Stimulated activated naive CD8-positive, alpha-beta T cell treated with anti-CD3 and anti-CD28 coated beads, Interleukin-15, Interleukin-2, amounts not matched to agents 100 ng/mL and 50 ng/mL, for 24 hours (primary cell): Measurements from ENCODE around the gene MOB2.

Experiments used
- H3K27ac Mint-ChIP-seq: one replicate; pipeline ENCODE4 v1.8.0; 2021; ENCODE audit warnings: mild to moderate bottlenecking, mixed read lengths
- H3K27me3 Mint-ChIP-seq: one replicate; pipeline ENCODE4 v1.8.0; 2021; ENCODE audit warnings: mixed read lengths
- H3K36me3 Mint-ChIP-seq: one replicate; pipeline ENCODE4 v1.8.0; 2021; ENCODE audit warnings: low read depth, mixed read lengths
- H3K4me1 Mint-ChIP-seq: one replicate; pipeline ENCODE4 v1.8.0; 2021; ENCODE audit warnings: low read depth, mixed read lengths
- H3K4me3 Mint-ChIP-seq: one replicate; pipeline ENCODE4 v1.8.0; 2021; ENCODE audit warnings: mild to moderate bottlenecking, mixed read lengths
- H3K9me3 Mint-ChIP-seq: one replicate; pipeline ENCODE4 v1.8.0; 2021; ENCODE audit warnings: mixed read lengths

MOB2 gene

DNA sequence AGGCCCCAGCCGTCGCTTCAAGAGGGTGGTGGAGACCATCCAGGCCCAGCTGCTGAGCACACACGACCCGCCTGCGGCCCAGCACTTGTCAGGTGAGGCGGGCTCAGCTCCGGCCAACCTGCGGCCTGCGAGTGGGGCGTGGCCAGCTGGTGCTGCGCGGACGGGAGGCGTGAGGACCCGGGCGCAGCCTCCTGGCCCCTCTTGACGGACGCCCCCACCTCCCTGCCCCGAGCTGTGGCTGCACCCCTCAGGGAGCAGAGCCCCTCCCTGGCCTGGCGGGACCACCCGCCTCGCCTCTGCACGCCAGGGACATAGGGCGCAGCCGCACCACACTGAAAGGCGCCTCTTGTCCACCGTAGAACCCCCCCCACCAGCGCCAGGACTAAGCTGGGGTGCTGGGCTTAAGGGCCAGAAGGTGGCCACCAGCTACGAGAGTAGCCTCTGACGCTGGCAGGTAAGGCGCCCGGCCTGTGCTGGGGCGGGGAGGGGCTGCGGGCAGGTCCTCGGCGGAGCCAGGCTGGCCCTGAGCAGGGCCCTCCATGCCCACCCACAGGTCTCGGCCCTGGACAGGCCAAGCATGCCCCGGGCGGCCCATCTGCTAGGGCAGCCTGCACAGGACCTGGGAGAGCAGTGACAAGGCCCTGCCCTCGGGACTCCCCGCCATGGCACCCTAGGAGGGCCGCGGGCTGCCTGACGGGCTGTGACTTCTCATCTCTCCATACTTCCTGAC lies 29.8 kb downstream of the MOB2 start:
- Mint-ChIP-seq H3K27ac (no peak overlapping the region), H3K36me3 (no peaks in the 10 kb centered on the region), H3K27me3 (no peaks in the 10 kb centered on the region), H3K4me1 (no peaks in the 10 kb centered on the region), H3K9me3 (no peaks in the 10 kb centered on the region), H3K4me3 (no peak overlapping the region)

DNA sequence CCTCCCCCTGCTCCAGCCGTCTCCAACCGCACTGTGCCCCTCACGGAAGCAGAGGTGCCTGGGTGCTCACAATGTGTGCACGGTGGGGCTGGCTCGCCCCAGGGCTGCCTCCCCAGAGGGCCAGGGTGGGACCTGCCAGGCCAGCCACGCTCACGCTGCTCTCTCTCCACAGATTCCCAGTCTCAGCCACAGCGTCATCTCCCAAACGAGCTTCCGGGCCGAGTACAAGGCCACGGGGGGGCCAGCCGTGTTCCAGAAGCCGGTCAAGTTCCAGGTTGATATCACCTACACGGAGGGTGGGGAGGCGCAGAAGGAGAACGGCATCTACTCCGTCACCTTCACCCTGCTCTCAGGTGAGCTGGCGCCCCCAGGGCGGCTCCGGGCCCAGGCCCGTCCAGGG lies 30.4 kb downstream of the MOB2 start:
- H3K27ac Mint-ChIP-seq, result no peak overlapping the region
- H3K36me3 Mint-ChIP-seq, result no peaks in the 10 kb centered on the region
- no peaks in the 10 kb centered on the region for H3K4me1 Mint-ChIP-seq
- no peaks in the 10 kb centered on the region for H3K27me3 Mint-ChIP-seq
- H3K9me3 Mint-ChIP-seq, result no peaks in the 10 kb centered on the region
- no peak overlapping the region for H3K4me3 Mint-ChIP-seq

DNA sequence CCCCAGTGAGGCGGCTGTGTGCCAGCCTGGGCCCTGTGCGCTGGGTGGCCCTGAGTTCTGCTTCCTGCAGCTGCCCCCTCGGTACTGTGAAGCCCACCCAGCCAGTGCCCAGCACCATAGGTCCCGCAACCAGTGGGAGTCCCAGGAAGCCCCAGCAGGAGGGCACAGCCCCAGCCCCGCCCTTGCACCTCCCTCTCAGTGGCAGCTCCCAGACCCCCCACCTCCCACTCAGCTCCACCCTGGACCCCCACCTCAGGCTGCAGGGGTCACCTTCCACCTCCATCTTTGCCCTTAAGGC lies 30.9 kb downstream of the MOB2 start:
- no peaks in the 10 kb centered on the region for H3K9me3 Mint-ChIP-seq
- H3K4me3 Mint-ChIP-seq, result no peak overlapping the region
- H3K4me1 Mint-ChIP-seq, result no peaks in the 10 kb centered on the region
- no peaks in the 10 kb centered on the region for H3K36me3 Mint-ChIP-seq
- no peak overlapping the region for H3K27ac Mint-ChIP-seq
- H3K27me3 Mint-ChIP-seq, result no peaks in the 10 kb centered on the region

DNA sequence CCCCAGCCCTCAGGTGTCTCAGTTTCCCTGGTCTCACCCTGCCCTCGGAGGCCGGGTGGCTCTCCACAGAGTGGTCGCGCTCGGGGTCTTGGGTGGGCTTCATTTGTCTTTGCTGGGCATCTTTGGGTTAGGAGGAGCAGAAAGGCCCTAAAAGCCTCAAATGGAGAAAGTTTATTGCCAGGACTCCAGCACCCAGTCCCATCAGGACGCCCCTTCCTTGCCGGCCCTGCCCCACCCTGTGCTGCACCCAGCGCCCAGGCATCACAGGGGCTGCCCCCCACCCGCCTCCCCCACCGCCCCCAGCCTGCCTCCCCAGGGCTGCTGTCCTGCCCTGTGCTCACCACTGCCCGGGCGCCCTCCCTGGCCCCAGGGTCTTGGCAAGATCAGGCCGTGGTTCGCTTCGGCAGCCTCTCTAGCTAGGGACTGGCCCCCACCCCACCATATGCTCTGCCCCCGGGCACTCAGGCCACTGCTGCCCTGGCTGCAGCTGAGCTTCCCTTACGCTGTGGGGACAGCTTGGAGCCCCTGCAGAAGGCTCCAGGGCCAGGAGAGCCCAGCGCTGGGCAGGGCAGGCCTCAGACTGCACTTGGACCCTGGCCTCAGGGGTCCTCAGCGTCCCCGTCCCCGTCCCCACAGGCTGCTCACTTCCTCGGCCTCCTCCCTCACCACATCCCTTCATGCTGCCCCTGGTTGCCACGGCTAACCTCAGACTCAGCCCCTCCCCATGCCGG lies 31.4 kb downstream of the MOB2 start:
- H3K4me1 Mint-ChIP-seq, result no peaks in the 10 kb centered on the region
- H3K9me3 Mint-ChIP-seq, result no peaks in the 10 kb centered on the region
- H3K4me3 Mint-ChIP-seq, result no peak overlapping the region
- no peak overlapping the region for H3K27ac Mint-ChIP-seq
- no peaks in the 10 kb centered on the region for H3K27me3 Mint-ChIP-seq
- no peaks in the 10 kb centered on the region for H3K36me3 Mint-ChIP-seq

DNA sequence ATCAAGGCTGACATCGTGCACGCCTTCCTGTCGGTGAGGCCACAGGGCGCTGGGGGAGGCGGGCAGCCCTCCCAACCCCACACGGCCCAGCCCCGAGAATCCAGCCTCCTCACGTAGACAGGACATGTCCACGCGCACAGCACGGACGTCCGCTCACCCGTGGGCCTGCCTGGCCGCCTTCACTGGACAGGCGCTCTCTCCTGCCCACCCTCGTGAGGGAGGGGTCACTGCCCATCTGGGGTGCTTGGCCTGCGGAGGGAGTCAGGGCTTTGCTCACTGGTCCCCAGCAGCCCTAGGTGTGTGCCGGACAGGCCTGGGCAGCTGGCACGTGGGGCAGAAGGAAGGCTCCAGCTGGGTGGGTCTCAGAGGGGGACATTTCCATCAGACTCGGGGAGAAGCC lies 32.0 kb downstream of the MOB2 start:
- no peak overlapping the region for H3K27ac Mint-ChIP-seq
- H3K36me3 Mint-ChIP-seq, result no peaks in the 10 kb centered on the region
- no peaks in the 10 kb centered on the region for H3K9me3 Mint-ChIP-seq
- no peaks in the 10 kb centered on the region for H3K27me3 Mint-ChIP-seq
- H3K4me3 Mint-ChIP-seq, result no peak overlapping the region
- no peaks in the 10 kb centered on the region for H3K4me1 Mint-ChIP-seq

DNA sequence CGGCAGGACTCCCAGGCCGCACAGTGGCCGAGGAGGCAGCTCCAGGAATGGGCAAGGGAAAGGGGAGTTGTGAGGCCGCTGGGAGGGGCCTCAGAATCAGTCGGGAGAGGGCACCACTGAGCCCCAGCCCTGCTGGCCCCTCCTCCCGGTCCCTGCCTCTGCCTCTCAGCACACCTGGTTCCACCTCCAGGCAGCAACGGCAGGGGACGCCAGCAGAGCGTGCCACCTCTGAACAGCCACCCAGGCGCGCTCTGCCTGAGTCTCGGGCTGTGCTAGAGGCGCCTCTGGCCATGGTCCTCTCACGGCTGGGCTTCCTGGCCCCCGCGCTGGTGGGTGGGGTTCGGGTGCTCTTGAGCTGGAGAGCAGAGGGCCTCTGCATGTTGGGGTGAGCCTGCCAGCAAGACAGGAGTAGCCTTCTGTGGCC lies 33.0 kb downstream of the MOB2 start:
- no peak overlapping the region for H3K4me3 Mint-ChIP-seq
- no peaks in the 10 kb centered on the region for H3K4me1 Mint-ChIP-seq
- no peaks in the 10 kb centered on the region for H3K9me3 Mint-ChIP-seq
- H3K36me3 Mint-ChIP-seq, result no peaks in the 10 kb centered on the region
- no peaks in the 10 kb centered on the region for H3K27me3 Mint-ChIP-seq
- H3K27ac Mint-ChIP-seq, result no peak overlapping the region

DNA sequence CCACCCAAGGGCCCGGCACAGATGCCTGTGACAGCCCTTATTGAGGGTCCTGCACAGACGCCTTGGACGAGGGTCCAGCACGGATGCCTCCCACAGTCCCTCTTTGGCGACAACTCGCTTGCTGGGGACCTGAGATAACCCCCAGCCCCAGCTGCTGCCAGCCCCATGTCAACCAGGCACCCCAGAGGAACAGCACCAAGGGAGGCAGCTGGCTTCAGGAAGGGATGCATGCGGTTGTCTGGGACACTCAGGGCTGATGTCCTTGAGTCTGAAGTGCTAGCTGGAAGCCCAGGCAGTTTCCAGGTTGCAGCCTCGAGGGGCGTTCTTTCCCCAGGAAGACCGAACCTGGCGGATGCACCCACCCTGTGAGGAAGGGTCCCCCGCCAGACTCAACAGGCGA lies 33.8 kb downstream of the MOB2 start:
- no peak overlapping the region for H3K27ac Mint-ChIP-seq
- no peak overlapping the region for H3K4me3 Mint-ChIP-seq
- H3K9me3 Mint-ChIP-seq, result no peaks in the 10 kb centered on the region
- H3K36me3 Mint-ChIP-seq, result no peaks in the 10 kb centered on the region
- no peaks in the 10 kb centered on the region for H3K4me1 Mint-ChIP-seq
- no peaks in the 10 kb centered on the region for H3K27me3 Mint-ChIP-seq

DNA sequence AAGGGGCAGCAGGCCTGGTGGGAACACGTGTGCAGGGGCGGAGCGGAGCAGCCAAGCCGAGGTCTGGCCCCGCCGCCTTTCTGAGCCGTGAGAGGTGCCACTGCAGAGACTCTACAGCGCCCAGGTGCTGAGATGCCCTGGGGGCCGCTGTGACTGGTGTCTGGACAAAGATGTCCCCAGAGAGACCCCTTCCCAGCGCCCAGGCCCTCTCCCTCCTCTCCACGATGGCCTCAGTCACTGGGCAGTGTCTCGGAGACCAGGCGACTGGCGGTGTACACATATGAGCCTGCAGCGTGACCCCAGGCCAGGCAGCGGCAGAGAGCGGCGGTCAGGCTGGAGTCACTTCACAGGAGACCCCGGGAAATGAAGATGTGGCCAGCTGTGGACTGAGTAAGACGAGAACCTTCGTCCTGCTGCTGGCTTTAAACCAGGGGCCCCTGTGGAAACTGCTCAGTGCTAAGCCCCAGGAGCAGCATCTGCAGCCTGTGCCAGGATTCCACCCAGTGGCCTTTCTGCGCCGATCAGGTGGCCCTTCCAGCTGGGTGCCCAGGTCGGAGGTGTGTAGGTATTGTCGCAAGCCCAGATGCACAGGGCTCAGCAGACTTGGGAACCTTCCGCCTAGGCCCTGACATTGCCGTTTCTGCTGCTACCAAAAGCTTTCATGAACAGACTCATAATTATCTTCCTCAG lies 34.7 kb downstream of the MOB2 start:
- Mint-ChIP-seq H3K36me3 (no peaks in the 10 kb centered on the region), H3K4me3 (no peak overlapping the region), H3K27ac (no peak overlapping the region), H3K9me3 (no peaks in the 10 kb centered on the region), H3K27me3 (no peaks in the 10 kb centered on the region), H3K4me1 (no peaks in the 10 kb centered on the region)

DNA sequence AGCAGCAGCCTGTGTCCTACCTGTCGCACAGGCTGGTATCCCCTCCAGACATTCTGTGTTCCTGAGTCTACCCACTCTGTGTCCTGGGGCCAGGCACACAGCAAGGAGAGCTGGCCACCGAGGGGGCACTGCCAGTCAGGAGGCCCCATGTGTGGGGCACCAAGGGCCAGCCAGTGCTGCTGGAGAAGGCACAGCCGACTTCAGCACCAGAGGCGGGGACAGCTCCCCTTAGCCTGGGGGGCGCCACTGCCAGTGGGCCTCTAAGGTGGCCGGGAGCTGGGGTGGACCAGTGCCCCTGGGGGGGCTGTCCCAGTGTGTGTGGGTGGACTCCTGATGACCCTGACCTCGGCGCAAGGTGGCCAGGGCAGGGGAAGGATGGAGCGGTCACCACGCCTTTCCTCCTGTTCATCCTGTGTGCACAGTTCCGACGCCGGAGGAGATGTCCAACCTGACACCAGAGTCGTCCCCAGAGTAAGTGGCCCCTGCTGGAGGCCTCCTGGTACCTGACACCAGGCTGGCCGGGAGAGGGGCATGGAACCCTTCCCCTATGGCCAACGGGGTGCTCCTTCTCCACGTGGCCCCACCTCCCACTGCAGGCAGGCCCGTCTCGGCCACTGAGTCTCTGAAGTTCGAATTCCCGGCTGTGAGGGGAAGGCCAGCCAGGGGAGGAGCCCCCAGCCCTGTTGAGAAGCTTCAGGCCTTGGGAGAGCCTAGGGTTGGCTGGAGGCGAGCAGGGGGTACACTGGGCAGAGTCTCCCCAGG lies 35.4 kb downstream of the MOB2 start:
- Mint-ChIP-seq H3K4me1 (no peaks in the 10 kb centered on the region), H3K9me3 (no peaks in the 10 kb centered on the region), H3K27ac (no peak overlapping the region), H3K27me3 (no peaks in the 10 kb centered on the region), H3K4me3 (no peak overlapping the region), H3K36me3 (no peaks in the 10 kb centered on the region)

DNA sequence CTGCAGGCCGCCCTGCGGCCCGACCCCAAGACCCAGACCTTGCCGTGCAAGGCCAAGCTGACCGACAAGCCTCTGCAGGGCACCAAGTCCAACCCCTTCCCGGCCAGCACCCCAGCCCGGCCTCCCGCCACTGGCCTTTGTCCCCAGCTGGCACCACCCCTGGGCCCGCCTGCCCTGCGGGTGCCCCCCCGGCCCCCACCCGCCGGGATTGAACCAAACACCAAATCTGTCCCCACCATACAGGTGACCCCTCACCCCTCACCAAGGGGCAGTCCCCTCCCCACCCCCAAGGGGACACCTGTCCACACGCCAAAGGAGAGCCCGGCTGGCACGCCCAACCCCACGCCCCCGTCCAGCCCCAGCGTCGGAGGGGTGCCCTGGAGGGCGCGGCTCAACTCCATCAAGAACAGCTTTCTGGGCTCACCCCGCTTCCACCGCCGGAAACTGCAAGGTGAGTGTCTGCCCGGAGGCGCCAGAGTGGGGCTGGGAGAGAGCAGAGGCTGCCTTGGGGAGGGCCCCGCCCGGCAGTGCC lies 36.2 kb downstream of the MOB2 start:
- Mint-ChIP-seq H3K9me3 (no peaks in the 10 kb centered on the region), H3K27me3 (no peaks in the 10 kb centered on the region), H3K4me3 (no peak overlapping the region), H3K36me3 (no peaks in the 10 kb centered on the region), H3K27ac (no peak overlapping the region), H3K4me1 (no peaks in the 10 kb centered on the region)

DNA sequence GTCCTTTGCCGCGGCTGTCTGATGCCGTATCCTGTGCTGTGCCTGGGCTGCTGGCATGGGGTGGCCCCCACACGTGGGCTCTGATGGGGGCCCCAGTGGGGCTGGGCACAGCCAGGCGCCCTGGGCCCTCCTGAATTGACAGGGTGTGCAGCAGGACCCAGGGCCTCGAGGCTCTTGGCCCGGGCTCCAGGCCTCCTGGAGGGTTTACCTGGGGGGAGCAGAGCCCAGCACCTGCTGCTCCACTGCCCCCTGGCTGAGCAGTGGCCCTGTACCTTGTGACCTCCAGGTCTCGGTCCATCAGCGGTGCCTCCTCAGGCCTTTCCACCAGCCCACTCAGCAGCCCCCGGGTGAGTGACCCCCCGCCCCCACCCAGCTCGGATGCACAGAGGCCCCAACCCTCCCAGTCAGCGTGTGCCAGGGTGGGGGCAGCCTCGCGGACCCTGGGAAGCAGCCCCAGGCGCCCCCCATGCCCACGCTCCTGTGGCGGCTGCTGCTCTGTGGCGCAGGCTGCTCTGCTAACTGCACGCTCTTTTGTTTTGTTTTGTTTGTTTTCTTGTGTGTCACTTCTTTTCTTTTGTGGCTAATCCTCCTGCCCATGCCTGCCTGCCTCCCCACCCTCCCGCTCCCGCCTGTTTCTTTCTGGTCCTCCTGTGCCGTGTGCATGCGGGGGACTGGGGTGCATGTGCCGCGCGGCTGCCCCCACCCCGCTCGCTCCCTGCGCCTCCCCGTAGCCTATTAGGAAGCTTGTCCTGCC lies 36.9 kb downstream of the MOB2 start:
- H3K36me3 Mint-ChIP-seq, result no peaks in the 10 kb centered on the region
- no peak overlapping the region for H3K27ac Mint-ChIP-seq
- H3K4me1 Mint-ChIP-seq, result no peaks in the 10 kb centered on the region
- H3K27me3 Mint-ChIP-seq, result no peaks in the 10 kb centered on the region
- H3K9me3 Mint-ChIP-seq, result no peaks in the 10 kb centered on the region
- H3K4me3 Mint-ChIP-seq, result no peak overlapping the region

DNA sequence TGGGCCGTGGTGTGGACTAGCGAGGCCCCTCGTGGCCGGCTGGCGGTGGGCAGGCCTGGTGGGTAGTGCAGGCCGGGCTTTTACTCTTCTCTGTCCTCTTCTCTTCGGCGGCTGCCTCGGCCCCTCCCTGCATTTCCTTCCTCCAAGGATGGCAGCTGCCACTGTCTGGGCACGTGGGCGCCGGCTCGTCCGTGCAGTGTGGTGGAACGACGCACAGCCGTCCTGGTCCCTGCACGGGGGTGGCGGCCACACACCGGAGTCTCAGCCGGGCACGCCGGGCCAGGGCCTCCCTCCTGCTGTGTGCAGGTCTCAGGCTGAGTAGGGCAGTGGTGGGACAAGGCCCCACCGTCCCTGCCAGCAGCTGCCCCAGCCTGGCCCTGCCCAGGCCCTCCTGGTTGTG lies 37.7 kb downstream of the MOB2 start:
- H3K9me3 Mint-ChIP-seq, result no peaks in the 10 kb centered on the region

DNA sequence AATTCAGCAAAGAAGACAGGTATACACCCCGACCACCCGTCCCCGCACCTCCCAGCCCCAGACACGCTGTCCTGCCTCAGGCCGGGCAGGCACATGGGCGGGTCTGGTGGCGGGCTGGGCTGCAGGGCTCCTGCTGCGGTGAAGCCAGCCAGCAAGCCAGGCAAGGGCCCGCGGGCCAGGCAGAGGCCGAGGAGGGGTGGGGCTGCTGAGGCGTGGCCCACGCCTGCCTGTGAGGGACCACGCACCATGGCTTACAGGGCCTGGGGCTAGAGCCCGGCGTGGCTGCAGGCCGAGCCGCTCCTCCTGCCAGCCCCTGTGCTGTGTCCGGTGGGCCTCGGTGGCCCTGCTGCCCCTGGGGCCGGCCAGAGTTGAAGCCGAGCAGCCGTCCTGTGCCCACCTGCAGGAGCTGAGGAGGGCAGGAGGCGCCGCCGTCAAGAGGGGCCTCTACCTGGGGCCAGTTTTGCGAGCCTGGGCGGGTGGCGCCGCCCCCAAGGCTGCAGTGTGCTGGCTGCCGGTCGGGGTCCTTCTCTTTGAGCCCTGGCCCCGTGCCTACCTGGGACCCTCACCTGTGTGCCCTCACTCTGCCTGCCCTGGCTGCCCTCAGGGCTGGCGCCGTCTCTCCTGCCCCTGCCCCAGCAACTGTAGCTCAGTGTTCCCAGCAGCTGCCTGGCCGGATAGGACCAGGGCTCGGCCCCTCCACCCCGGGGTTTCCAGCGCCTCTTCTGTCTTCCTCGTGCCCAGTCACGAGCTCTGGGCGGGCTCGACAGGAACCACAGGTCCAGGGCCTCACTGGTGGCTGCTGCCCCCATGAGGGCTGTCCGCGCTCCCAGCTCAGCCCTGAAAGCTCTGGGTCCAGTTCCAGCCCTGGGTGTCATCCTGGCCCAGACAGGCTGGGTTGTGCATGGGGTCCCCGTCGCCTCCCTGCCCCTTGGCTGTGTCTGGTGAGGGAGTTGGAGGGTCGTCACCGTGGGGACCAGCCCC lies 38.4 kb downstream of the MOB2 start:
- Mint-ChIP-seq H3K27me3 (no peaks in the 10 kb centered on the region), H3K27ac (no peak overlapping the region), H3K4me3 (no peak overlapping the region), H3K36me3 (no peaks in the 10 kb centered on the region), H3K9me3 (no peaks in the 10 kb centered on the region), H3K4me1 (no peaks in the 10 kb centered on the region)

More for the DNA sequence above, 37.7 kb downstream of the MOB2 start:
- Mint-ChIP-seq H3K27ac (no peak overlapping the region), H3K4me3 (no peak overlapping the region), H3K36me3 (no peaks in the 10 kb centered on the region), H3K27me3 (no peaks in the 10 kb centered on the region), H3K4me1 (no peaks in the 10 kb centered on the region)
